Embryonic facial prominence (tissue), 1 donor: ENCODE data around the gene ORM1.
"Not testable (repeated sequence)": the region's sequence is repeated elsewhere in the genome, so short reads cannot be mapped to it uniquely, and the experiment has no call there.

Experiments used
- DNase-seq: peaks from one replicate; pipeline ENCODE4 v3.0.0-alpha.2; 2016; ENCODE audit errors: extremely low spot score

The ORM1 gene

DNA sequence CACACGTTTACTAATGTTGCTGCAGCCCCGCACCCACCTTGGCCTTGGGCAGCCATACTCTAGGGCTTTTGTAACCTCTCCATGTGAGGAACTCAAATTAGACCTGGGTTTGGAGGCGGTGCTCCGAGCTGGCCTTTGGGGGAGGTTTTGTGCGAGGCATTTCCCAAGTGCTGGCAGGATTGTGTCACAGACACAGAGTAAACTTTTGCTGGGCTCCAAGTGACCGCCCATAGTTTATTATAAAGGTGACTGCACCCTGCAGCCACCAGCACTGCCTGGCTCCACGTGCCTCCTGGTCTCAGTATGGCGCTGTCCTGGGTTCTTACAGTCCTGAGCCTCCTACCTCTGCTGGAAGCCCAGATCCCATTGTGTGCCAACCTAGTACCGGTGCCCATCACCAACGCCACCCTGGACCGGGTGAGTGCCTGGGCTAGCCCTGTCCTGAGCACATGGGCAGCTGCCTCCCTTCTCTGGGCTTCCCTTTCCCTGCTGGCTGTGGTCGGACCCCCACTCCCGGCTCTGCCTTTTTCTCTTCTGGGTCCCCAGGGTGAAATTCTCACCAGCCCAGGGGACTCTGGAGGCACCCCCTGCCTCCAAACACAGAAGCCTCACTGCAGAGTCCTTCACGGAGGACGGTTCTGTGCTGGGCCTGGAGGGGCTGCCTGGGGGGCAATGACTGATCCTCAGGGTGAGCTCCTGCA lies at the start of gene ORM1:
ORM1 (plus strand) TSS at position 268 of the 701 bp plus-strand sequence; CDS start at position 304, 36 bp downstream.
- not testable (repeated sequence) for DNase-seq

DNA sequence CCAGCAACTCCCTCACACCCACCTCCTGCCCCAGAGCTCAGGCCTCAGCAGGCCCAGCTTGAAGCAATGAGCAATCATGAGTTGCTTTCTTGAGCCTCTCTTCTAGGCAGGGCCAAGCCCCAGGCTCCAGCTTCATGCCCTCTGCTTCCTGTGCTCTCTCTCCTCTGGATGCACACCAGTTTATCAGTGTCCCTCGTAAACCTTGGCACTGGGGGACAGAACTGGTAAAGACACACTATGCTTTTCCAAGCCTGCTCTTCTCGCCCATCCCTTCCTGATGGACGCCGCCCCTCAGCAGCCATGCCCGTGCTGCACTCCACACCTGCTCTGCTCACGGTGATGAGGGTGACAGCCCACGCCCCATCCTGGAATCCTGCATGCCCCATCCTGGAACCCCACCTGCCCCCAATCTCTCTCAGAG lies 49.4 kb upstream of the ORM1 start:
- no peak for DNase-seq

DNA sequence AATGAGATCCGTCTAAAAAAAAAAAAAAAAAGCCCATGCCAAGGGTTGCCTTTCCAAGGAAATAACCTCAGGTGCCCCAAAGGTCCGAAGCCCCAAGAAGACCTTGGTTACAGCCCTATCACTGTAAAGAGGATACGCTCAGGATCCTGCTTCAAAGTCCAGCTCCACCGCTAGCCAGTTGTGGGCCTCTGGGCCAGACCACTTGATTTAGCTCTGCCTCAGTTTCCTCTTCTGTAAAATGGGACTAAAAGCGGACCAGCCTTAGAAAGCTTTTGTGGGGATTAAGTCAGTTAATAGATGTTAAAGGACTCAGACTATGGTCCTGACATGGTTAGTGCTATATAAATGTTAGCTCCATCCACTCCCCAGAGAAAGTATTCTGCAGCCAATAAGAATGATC lies 48.7 kb upstream of the ORM1 start:
- no peak for DNase-seq

DNA sequence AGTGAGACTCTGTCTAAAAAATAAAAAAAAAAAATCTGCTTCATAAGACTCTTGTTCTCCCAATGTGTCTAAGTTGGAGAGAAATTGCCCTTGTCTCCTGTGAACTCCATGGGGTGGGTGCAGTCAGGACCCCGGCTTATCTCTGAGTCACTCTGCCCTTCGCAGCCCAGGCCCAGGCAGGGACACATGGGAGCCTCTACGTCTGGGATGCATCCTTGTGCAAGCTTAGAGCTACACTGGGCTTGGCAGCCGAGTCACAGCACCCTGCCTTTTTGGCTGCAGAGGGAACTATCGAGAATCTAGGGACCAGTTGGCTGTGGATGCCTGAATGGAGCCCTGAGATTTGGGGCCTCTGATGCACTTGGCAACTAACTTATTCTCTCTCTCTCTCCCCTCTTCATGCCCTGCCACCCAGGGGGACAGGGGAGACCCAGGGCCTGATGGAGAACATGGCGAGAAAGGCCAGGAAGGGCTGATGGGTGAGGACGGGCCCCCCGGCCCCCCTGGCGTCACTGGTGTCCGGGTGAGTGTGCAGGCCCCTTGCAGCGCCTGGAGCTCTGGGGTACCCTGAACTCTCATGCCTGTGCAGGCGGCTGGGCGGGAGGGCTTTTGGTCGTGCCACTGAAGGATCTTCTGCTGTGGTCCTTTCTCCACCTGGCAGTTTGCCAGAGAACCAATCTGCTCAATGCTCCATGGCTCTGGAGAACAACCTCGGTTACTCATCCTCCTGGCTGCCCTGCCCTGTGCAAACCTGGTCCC lies 47.5 kb upstream of the ORM1 start:
- DNase-seq = no peak

DNA sequence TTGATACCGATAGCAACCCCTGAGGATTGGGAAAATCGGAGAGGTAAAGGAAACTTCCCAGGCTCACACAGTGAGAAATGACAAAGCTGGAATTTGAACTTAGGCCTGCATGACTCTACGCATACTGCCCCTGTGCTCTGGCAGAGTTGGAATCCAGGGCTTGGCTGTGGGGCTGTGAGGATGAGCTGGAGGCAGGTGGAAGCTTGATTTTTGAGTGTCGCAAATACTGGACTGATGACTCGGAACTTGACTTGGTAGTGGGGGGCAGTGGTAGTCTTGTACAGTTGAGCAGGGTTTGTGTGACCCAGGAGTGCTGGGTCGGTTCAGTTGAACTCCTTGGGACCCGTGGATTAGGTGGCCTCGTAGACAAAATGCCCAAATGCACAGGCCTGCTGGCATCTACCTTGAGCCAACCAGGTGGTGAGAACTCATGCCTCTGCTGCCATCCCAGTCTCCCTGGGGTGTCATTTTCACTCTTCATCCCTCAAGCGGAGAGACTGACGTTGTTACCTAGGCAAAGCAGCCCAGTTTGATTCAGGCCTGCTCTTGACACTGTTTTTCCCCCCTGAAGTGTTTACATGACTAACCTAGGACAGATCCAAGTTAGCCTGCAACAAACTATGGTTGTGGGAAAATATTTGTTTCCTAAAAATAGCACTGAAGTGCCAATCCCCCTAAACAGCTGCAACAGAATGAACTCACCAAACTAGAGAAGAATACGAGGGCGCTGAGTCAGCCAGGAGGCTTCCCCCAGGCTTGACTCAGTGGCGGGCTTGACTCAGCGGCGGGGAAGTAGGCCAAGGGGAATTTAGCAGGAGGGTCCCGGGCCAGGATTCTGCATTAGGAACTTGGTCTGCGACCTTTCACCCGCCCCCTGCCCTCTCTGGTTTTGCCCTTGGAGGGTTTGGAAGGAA lies 45.7 kb upstream of the ORM1 start:
- no peak for DNase-seq

DNA sequence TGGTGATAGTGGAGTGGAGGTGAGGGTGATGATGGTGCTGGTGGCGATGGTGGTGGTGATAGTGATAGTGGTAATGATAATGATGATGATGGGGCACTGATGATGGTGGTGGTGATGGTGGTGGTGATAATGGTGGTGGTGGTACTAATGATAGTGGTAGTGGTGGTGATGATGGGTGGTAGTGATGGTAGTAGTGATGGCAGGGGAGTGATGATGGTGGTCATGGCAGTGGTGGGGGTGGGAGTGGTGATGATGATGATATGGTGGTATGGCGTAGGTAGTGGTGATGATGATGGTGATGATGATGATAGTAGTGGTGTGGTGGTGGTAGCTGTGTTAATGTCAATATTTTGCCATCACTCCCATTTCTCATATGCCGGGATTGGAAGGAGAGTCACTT lies 44.5 kb upstream of the ORM1 start:
- no peak for DNase-seq

DNA sequence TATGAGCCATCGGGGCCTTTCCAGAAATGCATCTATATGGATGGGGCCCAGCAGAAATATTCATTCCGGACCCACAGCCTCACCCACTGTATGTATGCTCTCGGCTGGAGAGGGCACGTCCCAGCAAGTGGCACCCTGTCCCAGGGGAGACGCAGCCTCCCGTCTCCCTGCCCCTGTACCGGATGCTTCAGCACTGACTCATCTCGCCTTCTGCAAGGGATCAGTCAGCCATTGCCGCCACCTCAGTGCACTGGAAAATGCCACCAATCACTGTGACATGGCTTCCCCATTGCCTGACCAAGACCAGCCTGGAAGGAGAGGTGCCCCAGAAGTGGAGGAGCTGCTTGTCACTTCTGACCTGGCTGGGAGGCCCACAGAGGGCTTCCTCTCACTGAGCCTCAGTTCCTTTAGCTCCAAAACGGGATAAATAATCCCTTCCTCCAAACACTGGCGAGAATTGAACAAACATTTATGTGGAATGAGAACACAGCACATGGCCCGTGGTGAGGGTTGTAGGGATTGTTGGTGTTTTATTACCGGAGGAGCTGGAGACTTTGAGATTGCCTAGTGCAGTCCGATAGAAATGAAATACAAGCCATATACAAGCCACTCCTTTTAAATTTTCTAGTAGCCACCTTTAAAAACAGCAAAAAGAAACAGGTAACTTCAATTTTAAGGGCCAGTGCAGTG lies 43.9 kb upstream of the ORM1 start:
- no peak for DNase-seq

DNA sequence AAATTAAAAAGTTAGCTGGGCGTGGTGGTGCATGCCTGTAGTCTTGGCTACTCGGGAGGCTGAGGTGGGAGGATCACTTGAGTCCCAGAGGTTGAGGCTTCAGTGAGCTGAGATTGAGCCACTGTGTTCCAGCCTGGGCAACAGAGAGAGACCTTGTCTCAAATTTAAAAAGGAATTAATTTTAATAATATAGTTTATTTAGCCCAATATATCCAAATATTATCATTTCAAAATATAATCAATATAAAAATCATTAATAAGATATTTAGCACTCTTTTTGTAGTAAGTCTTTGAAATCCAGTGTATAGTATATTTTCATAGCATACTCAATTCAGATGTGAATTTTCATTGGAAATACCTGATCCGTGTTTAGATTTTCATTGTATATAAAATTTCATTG lies 43.2 kb upstream of the ORM1 start:
- no peak for DNase-seq

DNA sequence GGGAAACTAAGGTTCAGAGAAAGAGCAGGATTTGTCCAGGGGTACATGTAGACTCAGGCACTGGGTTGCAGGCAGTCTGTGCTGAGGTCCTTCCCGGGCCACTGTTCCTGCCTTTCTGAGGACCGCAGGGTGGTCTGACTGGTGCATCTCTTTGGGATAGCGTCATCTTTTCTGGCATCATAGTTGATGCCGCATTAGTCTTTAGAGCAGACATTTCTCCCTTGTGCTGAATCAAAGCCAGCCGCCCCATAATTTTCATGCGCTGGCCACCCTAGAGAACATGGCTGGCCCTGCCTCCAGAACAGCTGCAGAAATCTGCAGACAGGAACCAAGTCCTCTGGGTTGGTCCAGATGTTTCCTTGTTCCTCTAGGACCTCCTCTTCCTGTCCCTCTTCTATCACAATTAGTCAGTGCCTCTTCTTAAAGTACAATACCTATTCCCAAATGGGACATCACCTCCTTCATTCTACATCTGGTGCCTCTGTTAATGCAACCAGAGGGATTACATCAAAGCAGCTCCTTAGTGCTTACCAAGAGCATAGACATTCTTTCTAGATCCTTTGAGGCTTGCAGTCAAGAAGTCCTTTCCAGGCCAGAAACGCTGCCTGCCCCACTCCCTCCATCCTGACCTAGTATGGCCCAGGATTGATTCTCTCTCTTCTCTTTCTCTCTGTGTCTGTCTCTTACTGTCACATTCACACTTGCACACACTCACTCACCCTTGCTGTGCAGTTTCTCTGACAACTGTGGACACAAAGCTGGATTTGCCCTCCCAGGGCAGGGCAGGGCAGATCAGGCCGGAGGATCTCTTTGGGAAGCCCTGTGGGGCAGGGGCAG lies 42.0 kb upstream of the ORM1 start:
- DNase-seq = no peak

DNA sequence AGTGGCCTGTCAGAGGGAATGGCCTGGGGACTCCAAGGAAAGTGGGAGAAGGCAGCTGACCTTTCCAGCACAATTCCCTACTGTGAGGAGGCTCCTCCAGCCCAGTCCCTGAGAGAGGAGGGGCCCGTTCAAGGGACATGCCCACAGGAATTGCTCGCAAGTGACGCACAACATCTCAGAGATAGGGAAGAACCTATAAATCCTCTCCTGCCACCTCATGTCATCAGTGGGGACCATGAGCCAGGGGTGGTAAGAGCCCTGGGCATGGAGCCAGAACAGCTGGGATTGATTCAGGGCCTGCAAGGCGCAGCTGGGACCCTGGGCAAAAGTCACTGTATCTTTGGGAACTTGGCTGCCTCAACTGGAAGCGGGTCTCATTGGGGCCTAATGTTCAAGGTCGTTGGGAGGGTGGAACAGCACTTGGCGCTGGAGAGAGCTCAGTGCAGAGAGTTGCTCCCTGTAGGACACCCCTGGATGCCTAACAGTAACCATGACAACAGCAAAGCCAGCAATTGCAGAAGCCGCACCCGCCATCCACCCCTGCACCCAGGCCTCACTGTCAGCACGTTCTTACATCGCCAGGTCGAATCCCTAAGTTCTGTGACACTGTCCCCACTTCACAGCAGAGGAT lies 41.3 kb upstream of the ORM1 start:
- no peak for DNase-seq

DNA sequence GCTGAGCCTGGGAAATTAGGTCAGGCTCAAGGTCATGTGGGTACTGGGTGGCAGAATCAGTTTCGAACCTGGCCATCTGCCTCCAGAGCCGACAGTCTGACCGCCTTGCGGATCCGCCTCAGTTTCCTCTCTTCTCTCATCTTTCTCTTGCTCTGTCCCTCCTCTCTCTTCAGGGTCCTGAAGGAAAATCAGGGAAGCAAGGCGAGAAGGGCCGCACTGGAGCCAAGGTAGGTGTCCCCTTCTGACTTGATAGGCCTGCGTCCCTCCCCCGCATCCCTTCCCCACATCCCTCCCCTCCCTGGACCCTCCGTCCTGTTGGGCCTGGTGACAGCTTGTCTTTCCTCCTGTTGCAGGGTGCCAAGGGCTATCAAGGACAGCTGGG lies 40.8 kb upstream of the ORM1 start:
- no peak for DNase-seq

DNA sequence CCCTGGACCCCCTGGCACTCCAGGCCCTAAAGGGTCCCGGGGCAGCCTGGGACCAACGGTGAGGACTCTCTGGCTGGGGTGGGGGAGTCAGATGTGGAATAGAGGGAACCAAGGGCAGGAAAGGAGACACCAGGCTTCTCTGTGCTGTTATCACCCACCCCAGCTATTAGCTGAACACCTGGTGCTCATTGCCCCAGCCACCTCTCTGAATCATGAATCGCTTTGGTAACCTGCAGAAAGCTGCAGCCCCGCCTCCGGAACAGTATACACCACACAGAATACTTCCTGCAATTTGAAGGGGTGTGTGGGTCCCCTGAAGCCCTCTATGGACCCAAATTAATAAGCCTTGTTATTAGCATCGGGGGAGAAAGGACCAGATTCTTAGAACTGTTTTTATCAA lies 40.4 kb upstream of the ORM1 start:
- no peak for DNase-seq

DNA sequence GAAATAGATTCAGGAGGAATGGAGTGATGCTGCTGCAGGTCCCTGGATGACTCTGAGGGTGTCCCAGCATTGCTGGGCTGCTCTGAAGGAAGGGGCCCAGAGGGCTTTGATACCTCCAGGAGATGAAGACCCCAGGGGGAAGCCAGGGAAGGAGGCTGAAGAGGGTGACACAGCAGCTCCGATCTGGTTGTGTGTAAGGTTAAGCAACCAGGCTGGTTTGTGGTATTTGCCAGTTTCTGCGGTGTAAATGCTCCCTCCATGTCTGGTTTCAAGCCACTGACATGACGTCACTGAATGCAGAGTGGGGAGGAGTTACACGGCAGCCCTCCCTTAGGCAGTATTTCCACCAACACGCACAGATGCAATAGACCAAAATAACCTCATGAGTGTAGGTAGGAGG lies 40.0 kb upstream of the ORM1 start:
- DNase-seq = no peak

DNA sequence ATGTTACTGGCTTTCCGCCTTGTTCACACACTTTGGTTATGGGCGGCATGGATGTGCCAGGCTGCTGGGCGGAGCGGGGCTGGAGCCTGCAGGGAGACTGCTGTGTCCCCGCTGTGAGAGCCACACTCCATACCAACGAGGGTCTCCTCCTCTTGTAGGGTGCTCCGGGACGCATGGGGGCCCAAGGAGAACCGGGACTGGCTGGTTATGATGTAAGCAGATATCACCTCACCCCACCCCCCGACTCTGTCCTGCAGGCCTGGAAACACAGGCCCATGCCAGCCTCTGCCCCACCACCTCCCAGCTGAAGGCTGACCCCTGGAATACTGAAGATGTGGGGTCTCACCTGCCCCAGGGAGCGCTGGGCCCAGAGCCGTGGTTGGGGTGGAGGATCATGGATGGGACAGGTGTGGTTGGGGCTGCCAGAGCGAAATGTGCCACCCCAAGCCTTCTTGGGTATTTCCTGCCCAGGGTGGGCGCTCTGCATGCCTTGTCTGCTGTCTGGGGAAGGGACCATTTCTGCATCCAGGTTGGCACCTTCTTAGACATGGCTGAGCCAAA lies 39.3 kb upstream of the ORM1 start:
- DNase-seq = no peak

DNA sequence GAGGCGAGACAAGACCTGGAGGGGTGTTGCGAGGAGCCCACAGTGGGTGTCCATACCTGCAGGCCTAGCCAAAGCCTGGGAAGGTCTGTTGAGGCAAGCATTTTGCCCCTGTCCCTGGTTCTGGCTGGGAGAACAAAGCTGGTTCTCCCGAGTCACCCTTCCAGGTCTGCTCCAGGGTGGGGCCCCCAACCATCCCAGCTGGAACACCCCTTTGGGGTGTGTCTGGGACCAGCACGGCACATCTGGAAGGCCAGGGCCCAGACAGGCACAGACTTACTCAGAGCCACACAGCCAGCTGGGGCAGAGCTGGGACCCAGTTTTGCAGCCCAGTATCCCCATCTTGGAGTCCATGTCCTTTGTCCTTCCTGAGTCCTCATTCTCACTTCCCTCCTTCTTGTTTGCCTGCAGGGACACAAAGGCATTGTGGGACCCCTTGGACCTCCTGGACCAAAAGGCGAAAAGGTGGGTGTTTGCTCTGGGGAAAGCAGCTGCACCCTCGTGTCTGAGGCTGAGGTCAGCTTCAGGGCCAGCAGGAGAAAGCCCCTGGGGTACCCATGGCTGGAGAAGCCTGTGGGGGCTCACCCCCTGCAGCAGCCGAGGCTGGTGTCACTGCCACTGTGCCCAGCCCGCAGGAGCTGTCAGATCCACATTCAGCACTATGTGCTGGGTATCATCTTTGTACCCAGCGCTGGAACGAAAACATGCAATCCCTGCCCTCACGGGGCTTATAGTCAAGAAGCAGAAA lies 38.4 kb upstream of the ORM1 start:
- DNase-seq = no peak

DNA sequence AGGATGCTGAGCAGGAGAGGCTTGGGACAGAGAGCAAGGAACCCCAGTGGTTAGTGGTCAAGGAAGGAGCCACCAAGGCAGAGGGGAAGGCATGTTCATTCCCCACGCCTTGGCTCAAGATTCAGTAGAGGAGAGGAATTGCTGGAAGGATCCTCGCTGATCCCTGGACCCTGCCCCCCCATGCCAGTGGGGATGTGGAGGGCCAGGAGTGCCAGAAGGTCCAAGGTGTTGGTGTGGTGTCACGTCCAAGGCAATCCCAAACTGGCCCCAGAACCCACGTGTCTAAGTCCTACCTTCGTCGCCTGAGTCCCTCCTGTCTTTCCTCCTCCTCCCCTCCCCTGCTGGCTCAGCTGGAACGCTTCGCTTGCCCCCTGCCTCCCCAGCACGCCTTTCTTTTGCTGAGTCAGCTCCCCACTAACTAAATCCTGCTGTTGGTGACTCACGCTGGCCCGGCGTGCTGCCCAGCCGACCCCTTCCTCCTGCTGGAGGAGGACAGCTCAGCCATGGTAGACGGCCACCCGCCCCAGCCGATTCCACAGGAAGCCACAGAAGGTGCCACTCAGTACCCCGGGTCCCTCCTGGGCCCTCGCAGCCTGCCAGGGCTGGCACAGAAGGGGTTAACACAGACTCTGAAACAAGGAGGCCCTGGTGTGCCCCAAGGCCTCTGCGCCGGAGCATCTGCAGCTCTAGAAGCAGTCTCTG lies 37.6 kb upstream of the ORM1 start:
- DNase-seq = peak; percentile 39

DNA sequence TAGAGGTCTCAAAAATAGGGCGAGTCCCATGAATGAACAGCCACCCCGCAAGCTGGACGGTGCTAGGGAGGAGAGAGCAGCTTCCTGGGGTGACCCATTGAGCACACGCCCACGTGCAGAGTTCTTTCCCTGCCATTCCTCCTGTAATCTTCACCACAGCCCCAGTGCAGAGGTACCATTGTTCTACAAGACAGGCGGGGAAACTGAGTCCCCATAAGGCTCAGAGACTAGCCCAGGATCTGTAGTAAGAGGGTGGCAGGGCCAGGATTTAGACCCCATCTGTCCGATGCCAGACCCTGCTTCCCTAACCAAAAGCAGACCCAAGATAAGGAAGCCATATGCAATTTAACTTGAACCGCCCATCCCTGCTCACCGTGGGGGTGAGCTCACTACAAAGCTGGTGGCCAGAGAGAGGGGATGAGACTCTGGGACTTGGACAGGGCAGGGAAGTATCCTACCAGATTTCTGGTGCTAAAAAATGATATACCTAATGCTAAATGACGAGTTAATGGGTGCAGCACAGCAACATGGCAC lies 36.7 kb upstream of the ORM1 start:
- no peak for DNase-seq

DNA sequence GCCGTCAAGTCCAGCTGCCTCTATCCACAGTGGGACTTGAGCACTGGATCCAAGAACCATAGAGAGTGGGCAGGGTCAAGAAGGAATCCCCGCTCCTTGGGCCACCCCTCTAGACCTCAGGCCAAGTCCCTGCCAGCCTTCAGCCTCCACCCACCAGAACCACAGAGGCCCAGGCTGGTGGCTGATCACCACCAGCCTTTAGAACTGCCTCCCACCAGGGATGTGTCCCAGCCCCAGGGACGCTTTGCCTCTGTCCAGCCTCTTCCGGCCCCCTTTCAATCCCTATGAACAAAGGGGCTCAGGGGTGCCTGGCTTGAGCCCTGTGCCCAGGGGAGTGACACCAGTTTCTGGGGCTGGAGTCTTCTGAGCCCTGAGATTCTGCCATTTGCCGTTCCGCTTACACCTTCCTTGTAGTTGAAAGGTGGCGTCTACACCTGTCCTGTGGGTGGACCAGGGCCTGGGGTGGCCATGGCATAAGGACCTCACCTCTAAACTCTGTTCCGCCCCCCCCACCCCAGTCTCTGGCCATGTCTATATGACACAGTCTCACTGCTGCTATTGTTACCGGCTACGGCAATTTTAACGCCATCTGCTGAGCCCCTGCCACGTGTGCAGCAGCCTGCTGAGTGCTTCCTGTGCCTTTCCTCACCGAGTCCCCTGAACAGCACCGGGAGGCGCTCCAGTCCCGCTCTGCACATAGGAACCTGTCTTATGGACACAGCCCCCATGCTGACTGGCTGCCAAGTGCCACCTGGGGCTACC lies 35.7 kb upstream of the ORM1 start:
- DNase-seq = no peak
